ENCODE data around the gene FAM47E. TPM values are rescaled to one million over a fixed set of nuclear protein-coding genes. Genes with fewer than 3 reads are reported as not detected.
A peak's percentile ranks its signal among the peaks of the same experiment; 100 is the strongest.
"Not testable (repeated sequence)": the region's sequence is repeated elsewhere in the genome, so short reads cannot be mapped to it uniquely, and the experiment has no call there.

FAM47E gene
- polyA plus RNA-seq, 1 donor from 2014 or later = not detected

- Mint-ChIP-seq H3K36me3 (no peaks in the 10 kb centered on the region), H3K4me1 (no peaks in the 10 kb centered on the region), H3K4me3 (no peak overlapping the region), H3K27ac (peak overlapping the region in 1 of 3 donors; percentile 23), H3K9me3 (no peaks in the 10 kb centered on the region), H3K27me3 (peaks cover 3% of the 10 kb centered on the region)
These were observed 19.0 kb downstream of the FAM47E start for GRCh38 chr4:76270244-76271175.

GRCh38 chr4:76271248-76271647 lies 19.7 kb downstream of the FAM47E start:
- Mint-ChIP-seq H3K4me3 (no peak overlapping the region), H3K9me3 (no peaks in the 10 kb centered on the region), H3K4me1 (no peaks in the 10 kb centered on the region), H3K36me3 (no peaks in the 10 kb centered on the region), H3K27me3 (peaks cover 7% of the 10 kb centered on the region), H3K27ac (no peak overlapping the region)

GRCh38 chr4:76272073-76272472 lies 20.6 kb downstream of the FAM47E start:
- Mint-ChIP-seq H3K27ac (no peak overlapping the region), H3K9me3 (no peaks in the 10 kb centered on the region), H3K4me1 (no peaks in the 10 kb centered on the region), H3K27me3 (peaks cover 14% of the 10 kb centered on the region), H3K36me3 (no peaks in the 10 kb centered on the region), H3K4me3 (no peak overlapping the region)

- Mint-ChIP-seq H3K9me3 (no peaks in the 10 kb centered on the region), H3K27ac (no peak overlapping the region), H3K27me3 (peaks cover 14% of the 10 kb centered on the region), H3K4me3 (no peak overlapping the region), H3K36me3 (no peaks in the 10 kb centered on the region), H3K4me1 (no peaks in the 10 kb centered on the region)
These were observed 21.1 kb downstream of the FAM47E start for GRCh38 chr4:76272582-76272981.

- Mint-ChIP-seq H3K27me3 (peaks cover 14% of the 10 kb centered on the region), H3K36me3 (no peaks in the 10 kb centered on the region)
These were observed 21.5 kb downstream of the FAM47E start for GRCh38 chr4:76272999-76273398.

GRCh38 chr4:76275486-76276124 lies 24.1 kb downstream of the FAM47E start:
- Mint-ChIP-seq H3K36me3 (no peaks in the 10 kb centered on the region), H3K9me3 (no peaks in the 10 kb centered on the region), H3K4me3 (no peak overlapping the region), H3K27ac (no peak overlapping the region), H3K4me1 (no peaks in the 10 kb centered on the region), H3K27me3 (peaks cover 19% of the 10 kb centered on the region)

More at GRCh38 chr4:76272999-76273398, 21.5 kb downstream of the FAM47E start:
- Mint-ChIP-seq H3K9me3 (no peaks in the 10 kb centered on the region), H3K4me1 (no peaks in the 10 kb centered on the region), H3K4me3 (no peak overlapping the region), H3K27ac (no peak overlapping the region)

- H3K4me1 Mint-ChIP-seq = no peaks in the 10 kb centered on the region
- no peaks in the 10 kb centered on the region for H3K36me3 Mint-ChIP-seq
- no peaks in the 10 kb centered on the region for H3K9me3 Mint-ChIP-seq
- H3K27me3 Mint-ChIP-seq = peaks cover 19% of the 10 kb centered on the region
- no peak overlapping the region for H3K4me3 Mint-ChIP-seq
- no peak overlapping the region for H3K27ac Mint-ChIP-seq
These were observed 25.3 kb downstream of the FAM47E start for GRCh38 chr4:76276813-76277212.

GRCh38 chr4:76277667-76278066 lies 26.1 kb downstream of the FAM47E start:
- no peaks in the 10 kb centered on the region for H3K4me1 Mint-ChIP-seq
- peak overlapping the region in 1 of 3 donors; percentile 51 for H3K27ac Mint-ChIP-seq
- peaks cover 18% of the 10 kb centered on the region for H3K27me3 Mint-ChIP-seq
- no peak overlapping the region for H3K4me3 Mint-ChIP-seq
- H3K36me3 Mint-ChIP-seq = no peaks in the 10 kb centered on the region
- H3K9me3 Mint-ChIP-seq = no peaks in the 10 kb centered on the region

- Mint-ChIP-seq H3K4me3 (no peak overlapping the region), H3K9me3 (no peaks in the 10 kb centered on the region), H3K4me1 (no peaks in the 10 kb centered on the region), H3K27ac (no peak overlapping the region), H3K27me3 (peaks cover 18% of the 10 kb centered on the region), H3K36me3 (no peaks in the 10 kb centered on the region)
These were observed 27.1 kb downstream of the FAM47E start for GRCh38 chr4:76278583-76278982.

- Mint-ChIP-seq H3K27me3 (peaks cover 20% of the 10 kb centered on the region), H3K27ac (no peak overlapping the region), H3K36me3 (no peaks in the 10 kb centered on the region), H3K4me3 (no peak overlapping the region), H3K4me1 (no peaks in the 10 kb centered on the region), H3K9me3 (no peaks in the 10 kb centered on the region)
These were observed 27.9 kb downstream of the FAM47E start for GRCh38 chr4:76279462-76279861.

GRCh38 chr4:76280488-76281441 lies 29.2 kb downstream of the FAM47E start:
- H3K36me3 Mint-ChIP-seq = no peaks in the 10 kb centered on the region
- H3K9me3 Mint-ChIP-seq = peaks cover 0 to 2% (median 0%) of the 10 kb centered on the region in 3 donors
- H3K27me3 Mint-ChIP-seq = peaks cover 18% of the 10 kb centered on the region
- no peak overlapping the region for H3K4me3 Mint-ChIP-seq
- H3K27ac Mint-ChIP-seq = no peak overlapping the region
- no peaks in the 10 kb centered on the region for H3K4me1 Mint-ChIP-seq

- H3K9me3 Mint-ChIP-seq, H3K27ac Mint-ChIP-seq, H3K36me3 Mint-ChIP-seq, H3K4me1 Mint-ChIP-seq, H3K4me3 Mint-ChIP-seq: not testable (repeated sequence)
- H3K27me3 Mint-ChIP-seq = peaks cover 13% of the 10 kb centered on the region
These were observed 30.1 kb downstream of the FAM47E start for GRCh38 chr4:76281594-76281993.

- Mint-ChIP-seq H3K36me3 (no peaks in the 10 kb centered on the region), H3K4me1 (no peaks in the 10 kb centered on the region), H3K4me3 (no peak overlapping the region), H3K9me3 (peaks cover 0 to 3% (median 0%) of the 10 kb centered on the region in 3 donors), H3K27ac (no peak overlapping the region), H3K27me3 (peaks cover 9% of the 10 kb centered on the region)
These were observed 31.6 kb downstream of the FAM47E start for GRCh38 chr4:76282941-76283689.

- Mint-ChIP-seq H3K36me3 (no peaks in the 10 kb centered on the region), H3K27ac (no peak overlapping the region), H3K4me1 (no peaks in the 10 kb centered on the region), H3K9me3 (peaks cover 0 to 3% (median 0%) of the 10 kb centered on the region in 3 donors), H3K4me3 (no peak overlapping the region), H3K27me3 (peaks cover 5% of the 10 kb centered on the region)
These were observed 32.4 kb downstream of the FAM47E start for GRCh38 chr4:76283900-76284299.

All from IgD-negative memory B cell (primary cell).